Measurements from ENCODE around the gene TMEM18. TPM values are rescaled to one million over a fixed set of nuclear protein-coding genes. Genes with fewer than 3 reads are reported as not detected.

TMEM18 gene
- total RNA-seq, 1 donor from 2014 or later = 50.0 TPM

DNA sequence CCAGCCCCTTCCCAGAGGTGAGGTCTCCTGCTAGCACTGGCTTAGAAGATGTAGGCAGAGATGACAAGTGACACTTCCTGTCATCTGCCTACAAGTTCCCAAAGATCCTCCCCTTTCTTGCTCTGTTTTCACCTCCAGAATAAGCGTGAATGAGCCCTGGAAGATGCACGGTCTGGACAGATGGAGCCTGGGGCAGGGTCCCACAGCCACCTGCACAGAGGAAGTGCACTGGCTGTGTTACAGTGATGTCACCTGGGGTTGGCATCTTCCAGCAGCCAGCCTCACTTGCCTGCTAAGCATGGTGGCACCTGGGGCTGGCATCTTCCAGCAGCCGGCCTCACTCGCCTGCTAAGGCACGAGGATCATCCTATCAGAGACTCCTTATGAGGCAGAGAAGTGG lies 32.3 kb downstream of the TMEM18 start:
- peaks cover 6% of the 10 kb centered on the region for H3K4me1 Mint-ChIP-seq
- H3K36me3 ChIP-seq = no peaks in the 10 kb centered on the region
- no peak overlapping the region for H3K27ac ChIP-seq
- no peak overlapping the region for H3K4me3 Mint-ChIP-seq
- no peak for TF ChIP-seq EZH2 (IDR thresholded peaks at IDR 0.05)
- TF ChIP-seq EZH2phosphoT487 (IDR thresholded peaks at IDR 0.05) = no peak
- TF ChIP-seq, protein P1, sequence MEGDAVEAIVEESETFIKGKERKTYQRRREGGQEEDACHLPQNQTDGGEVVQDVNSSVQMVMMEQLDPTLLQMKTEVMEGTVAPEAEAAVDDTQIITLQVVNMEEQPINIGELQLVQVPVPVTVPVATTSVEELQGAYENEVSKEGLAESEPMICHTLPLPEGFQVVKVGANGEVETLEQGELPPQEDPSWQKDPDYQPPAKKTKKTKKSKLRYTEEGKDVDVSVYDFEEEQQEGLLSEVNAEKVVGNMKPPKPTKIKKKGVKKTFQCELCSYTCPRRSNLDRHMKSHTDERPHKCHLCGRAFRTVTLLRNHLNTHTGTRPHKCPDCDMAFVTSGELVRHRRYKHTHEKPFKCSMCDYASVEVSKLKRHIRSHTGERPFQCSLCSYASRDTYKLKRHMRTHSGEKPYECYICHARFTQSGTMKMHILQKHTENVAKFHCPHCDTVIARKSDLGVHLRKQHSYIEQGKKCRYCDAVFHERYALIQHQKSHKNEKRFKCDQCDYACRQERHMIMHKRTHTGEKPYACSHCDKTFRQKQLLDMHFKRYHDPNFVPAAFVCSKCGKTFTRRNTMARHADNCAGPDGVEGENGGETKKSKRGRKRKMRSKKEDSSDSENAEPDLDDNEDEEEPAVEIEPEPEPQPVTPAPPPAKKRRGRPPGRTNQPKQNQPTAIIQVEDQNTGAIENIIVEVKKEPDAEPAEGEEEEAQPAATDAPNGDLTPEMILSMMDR (IDR thresholded peaks at IDR 0.05) = no peak
- H3K9me3 ChIP-seq (ENCODE audit: low read depth) = no peaks in the 10 kb centered on the region
- no peak overlapping the region for H3K27ac Mint-ChIP-seq
- H3K4me2 ChIP-seq = no peak overlapping the region
- H3F3A ChIP-seq (ENCODE audit: low read depth) = no peaks in the 10 kb centered on the region
- peaks cover 3% of the 10 kb centered on the region for H3K9me3 Mint-ChIP-seq
- H3K4me3 ChIP-seq = no peak overlapping the region
- H3K9ac ChIP-seq = no peak overlapping the region
- H3K4me1 ChIP-seq = peaks cover 7% of the 10 kb centered on the region
- H4K20me1 ChIP-seq (ENCODE audit: low read depth) = no peaks in the 10 kb centered on the region
- peaks cover 3% of the 10 kb centered on the region for H3K27me3 Mint-ChIP-seq (ENCODE audit: insufficient read depth, low read depth)
- DNase-seq (ENCODE audit: low spot score) = no peak
- H3K27me3 ChIP-seq = no peaks in the 10 kb centered on the region
- no peak overlapping the region for H2AFZ ChIP-seq (replicated peaks)
- H3K36me3 Mint-ChIP-seq = no peaks in the 10 kb centered on the region
- H3K79me2 ChIP-seq (ENCODE audit: low read depth) = no peaks in the 10 kb centered on the region

DNA sequence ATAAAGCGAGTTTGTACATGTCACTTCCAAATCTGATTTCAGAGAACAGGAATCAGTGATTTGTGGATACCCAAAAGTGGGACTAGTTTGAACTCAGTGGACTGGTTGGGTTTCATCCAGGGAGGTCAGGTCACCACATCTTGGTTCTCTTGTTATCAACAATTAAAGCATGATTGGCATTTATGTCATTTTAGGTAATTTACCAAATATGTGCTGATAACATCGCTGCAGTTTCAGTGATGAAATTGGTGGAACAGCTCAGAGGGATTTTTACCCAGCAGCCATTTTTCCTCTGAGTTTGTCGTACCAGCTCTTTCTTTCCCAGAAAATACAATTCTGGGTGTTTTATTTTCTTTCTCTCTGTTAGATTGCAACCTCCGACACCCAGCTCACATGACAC lies 33.4 kb downstream of the TMEM18 start:
- no peak overlapping the region for H3K4me2 ChIP-seq
- no peaks in the 10 kb centered on the region for H3F3A ChIP-seq (ENCODE audit: low read depth)
- Mint-ChIP-seq H3K27me3 (ENCODE audit: insufficient read depth, low read depth) (peaks cover 3% of the 10 kb centered on the region), H3K36me3 (no peaks in the 10 kb centered on the region), H3K4me1 (peaks cover 2% of the 10 kb centered on the region), H3K4me3 (no peak overlapping the region), H3K9me3 (peaks cover 2% of the 10 kb centered on the region), H3K27ac (no peak overlapping the region)
- no peaks in the 10 kb centered on the region for H3K9me3 ChIP-seq (ENCODE audit: low read depth)
- no peaks in the 10 kb centered on the region for H3K79me2 ChIP-seq (ENCODE audit: low read depth)
- no peaks in the 10 kb centered on the region for H3K27me3 ChIP-seq
- TF ChIP-seq, protein P1 (IDR thresholded peaks at IDR 0.05) = no peak
- TF ChIP-seq EZH2 (IDR thresholded peaks at IDR 0.05) (no peak), EZH2phosphoT487 (IDR thresholded peaks at IDR 0.05) (no peak)
- no peaks in the 10 kb centered on the region for H4K20me1 ChIP-seq (ENCODE audit: low read depth)
- no peak for DNase-seq (ENCODE audit: low spot score)
- no peak overlapping the region for H3K27ac ChIP-seq
- H3K4me3 ChIP-seq = no peak overlapping the region
- H2AFZ ChIP-seq (replicated peaks) = no peak overlapping the region
- no peaks in the 10 kb centered on the region for H3K4me1 ChIP-seq
- H3K36me3 ChIP-seq = no peaks in the 10 kb centered on the region
- H3K9ac ChIP-seq = no peak overlapping the region

DNA sequence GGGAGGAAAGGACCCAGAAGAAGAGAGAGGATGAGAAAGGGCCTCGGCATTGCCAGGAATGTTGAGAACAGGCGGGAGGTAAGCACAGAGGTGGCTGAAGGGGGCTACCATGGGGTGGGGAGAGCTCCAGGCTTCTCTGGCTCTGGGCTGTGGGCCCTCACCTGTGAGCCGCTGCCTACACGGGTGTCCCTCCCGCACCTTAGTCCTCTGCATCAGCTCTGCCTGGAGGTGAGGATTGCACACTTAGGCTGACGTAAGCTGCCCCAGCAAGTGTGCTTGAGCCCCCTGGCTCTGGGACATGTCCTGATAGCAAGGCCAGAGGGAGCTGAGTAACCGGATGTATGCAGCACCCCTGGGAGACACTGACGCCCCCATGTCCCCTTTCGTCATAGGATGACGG lies 33.9 kb downstream of the TMEM18 start:
- H3F3A ChIP-seq (ENCODE audit: low read depth) = no peaks in the 10 kb centered on the region
- H3K27me3 ChIP-seq = no peaks in the 10 kb centered on the region
- no peaks in the 10 kb centered on the region for H3K79me2 ChIP-seq (ENCODE audit: low read depth)
- no peak for DNase-seq (ENCODE audit: low spot score)
- Mint-ChIP-seq H3K4me3 (no peak overlapping the region), H3K36me3 (no peaks in the 10 kb centered on the region), H3K27ac (no peak overlapping the region), H3K4me1 (peaks cover 2% of the 10 kb centered on the region), H3K9me3 (peaks cover 2% of the 10 kb centered on the region), H3K27me3 (ENCODE audit: insufficient read depth, low read depth) (peaks cover 3% of the 10 kb centered on the region)
- TF ChIP-seq EZH2 (IDR thresholded peaks at IDR 0.05) (no peak), EZH2phosphoT487 (IDR thresholded peaks at IDR 0.05) (no peak)
- TF ChIP-seq, protein P1 (IDR thresholded peaks at IDR 0.05) = no peak
- no peaks in the 10 kb centered on the region for H3K9me3 ChIP-seq (ENCODE audit: low read depth)
- no peaks in the 10 kb centered on the region for H3K36me3 ChIP-seq
- no peak overlapping the region for H3K4me3 ChIP-seq
- H3K4me1 ChIP-seq = no peaks in the 10 kb centered on the region
- H2AFZ ChIP-seq (replicated peaks) = no peak overlapping the region
- no peaks in the 10 kb centered on the region for H4K20me1 ChIP-seq (ENCODE audit: low read depth)
- no peak overlapping the region for H3K27ac ChIP-seq
- no peak overlapping the region for H3K9ac ChIP-seq
- no peak overlapping the region for H3K4me2 ChIP-seq

Measured in neural progenitor cell (in vitro differentiated cells).